A673 (cell line): Measurements from ENCODE around the gene ATRNL1. TPM values are rescaled to one million over a fixed set of nuclear protein-coding genes. Genes with fewer than 3 reads are reported as not detected.

Source experiments
- BruUV-seq: library from RNA; stranded (reverse); fragments of 400-500 nt; replicated peaks from 2 replicates; lab custom pipeline; 2021; lab: Mats Ljungman, UMichigan
- CTCF ChIA-PET: fragments of 300-600 bp; sonication (Branson Sonifier 250); formaldehyde crosslinking; loops from one replicate; lab custom pipeline; 2022; ENCODE audit warnings: antibody characterized with exemption; lab: Charles Lee
- POLR2A ChIA-PET: fragments of 300-600 bp; sonication (Branson Sonifier 250); formaldehyde crosslinking; loops from one replicate; lab custom pipeline; 2022; ENCODE audit warnings: antibody characterized with exemption; ENCODE audit not compliant: low non-redundant PET; lab: Charles Lee
- DNase-seq: peaks from one replicate; pipeline ENCODE4 v3.0.0-alpha.2; 2015; ENCODE audit warnings: low spot score
- H3K27ac ChIP-seq: fragments of 200-600 bp; sonication (generic); 2 replicates; pipeline ENCODE4 v1.5.1; 2016; ENCODE audit warnings: mixed run types, low read depth, mild to moderate bottlenecking, mixed read lengths, antibody characterized with exemption, low read length; ENCODE audit not compliant: poor library complexity, severe bottlenecking
- H3K27me3 ChIP-seq: fragments of 200-600 bp; sonication (generic); replicated peaks from 2 replicates; pipeline ENCODE4 v1.6.1; 2017; ENCODE audit warnings: mixed run types, low read depth, mild to moderate bottlenecking, mixed read lengths, antibody characterized with exemption, low read length; ENCODE audit not compliant: insufficient read depth, poor library complexity
- H3K36me3 ChIP-seq: fragments of 200-600 bp; sonication (generic); 2 replicates; pipeline ENCODE4 v1.6.1; 2016; ENCODE audit warnings: mixed run types, mild to moderate bottlenecking, mixed read lengths, antibody characterized with exemption, low read length; ENCODE audit not compliant: insufficient read depth, poor library complexity, severe bottlenecking
- H3K4me1 ChIP-seq: fragments of 200-600 bp; sonication (generic); 2 replicates; pipeline ENCODE4 v1.6.1; 2017; ENCODE audit warnings: mixed run types, mild to moderate bottlenecking, mixed read lengths, antibody characterized with exemption, low read length; ENCODE audit not compliant: insufficient read depth, poor library complexity, severe bottlenecking
- H3K4me3 ChIP-seq: fragments of 200-600 bp; sonication (generic); 2 replicates; pipeline ENCODE4 v1.5.1; 2016; ENCODE audit warnings: low read depth, mixed run types, mild to moderate bottlenecking, mixed read lengths, low read length; ENCODE audit not compliant: poor library complexity, severe bottlenecking
- H3K9me3 ChIP-seq: fragments of 200-600 bp; sonication (generic); 2 replicates; pipeline ENCODE4 v1.6.1; 2016; ENCODE audit warnings: mixed run types, low read depth, mild to moderate bottlenecking, mixed read lengths, antibody characterized with exemption, low read length; ENCODE audit not compliant: poor library complexity, severe bottlenecking
- EZH2 ChIP-seq: fragments of 200-600 bp; sonication (generic); IDR thresholded peaks from 2 replicates; pipeline ENCODE4 v1.6.1; 2017; ENCODE audit warnings: borderline replicate concordance, low read depth, mild to moderate bottlenecking, mixed read lengths, antibody characterized with exemption, low read length; ENCODE audit not compliant: poor library complexity, severe bottlenecking
- intact Hi-C: fragments of 100-400 bp; cut with micrococcal nuclease; formaldehyde crosslinking; loops from one replicate; pipeline ENCODE4 v1.10.0; 2022; ENCODE audit not compliant: unreplicated experiment
- total RNA-seq: library from RNA; stranded (reverse); gene quantifications from 2 replicates; pipeline ENCODE4 v1.2.3, GENCODE V29; 2021
- TF ChIP-seq, protein P1 (sequence below): fragments of 300-800, 200-600 bp; sonication (generic); conservative IDR thresholded peaks from 2 replicates; pipeline ENCODE4 v1.5.1; 2017; ENCODE audit warnings: low read depth, mild to moderate bottlenecking, antibody characterized with exemption, low read length, moderate library complexity, mixed read lengths

ATRNL1 gene
- total RNA-seq, 1 experiment from 2014 or later = 3.0 TPM

DNA sequence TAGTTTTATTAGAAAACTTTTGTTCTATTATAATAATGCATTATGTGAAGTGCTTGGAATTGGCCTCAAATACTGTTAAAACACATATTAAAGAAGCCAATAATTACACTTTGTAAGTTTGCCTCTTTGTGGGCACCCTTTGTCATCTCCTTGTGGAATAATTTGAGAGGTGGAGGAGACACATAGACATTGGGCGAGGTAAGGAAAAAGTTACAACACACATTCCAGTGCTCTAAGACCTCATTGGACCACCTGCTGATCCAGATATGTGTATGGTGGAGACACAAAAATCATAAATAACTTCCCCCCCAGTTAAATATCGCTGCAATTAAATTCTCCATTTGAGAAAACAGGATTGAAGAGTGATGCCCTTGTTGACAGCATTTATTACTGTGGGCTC, 668.0 kb downstream of the ATRNL1 start:
- Histone ChIP-seq H3K4me1 (no peaks in the 10 kb centered on the region), H3K9me3 (no peaks in the 10 kb centered on the region), H3K4me3 (no peak overlapping the region), H3K27me3 (peaks cover 15% of the 10 kb centered on the region), H3K27ac (no peak overlapping the region), H3K36me3 (no peaks in the 10 kb centered on the region)
- CTCF ChIA-PET = no interaction called here
- no TSS peak for BruUV-seq
- POLR2A ChIA-PET = no interaction called here
- TF ChIP-seq EZH2 = no peak
- TF ChIP-seq, protein P1, sequence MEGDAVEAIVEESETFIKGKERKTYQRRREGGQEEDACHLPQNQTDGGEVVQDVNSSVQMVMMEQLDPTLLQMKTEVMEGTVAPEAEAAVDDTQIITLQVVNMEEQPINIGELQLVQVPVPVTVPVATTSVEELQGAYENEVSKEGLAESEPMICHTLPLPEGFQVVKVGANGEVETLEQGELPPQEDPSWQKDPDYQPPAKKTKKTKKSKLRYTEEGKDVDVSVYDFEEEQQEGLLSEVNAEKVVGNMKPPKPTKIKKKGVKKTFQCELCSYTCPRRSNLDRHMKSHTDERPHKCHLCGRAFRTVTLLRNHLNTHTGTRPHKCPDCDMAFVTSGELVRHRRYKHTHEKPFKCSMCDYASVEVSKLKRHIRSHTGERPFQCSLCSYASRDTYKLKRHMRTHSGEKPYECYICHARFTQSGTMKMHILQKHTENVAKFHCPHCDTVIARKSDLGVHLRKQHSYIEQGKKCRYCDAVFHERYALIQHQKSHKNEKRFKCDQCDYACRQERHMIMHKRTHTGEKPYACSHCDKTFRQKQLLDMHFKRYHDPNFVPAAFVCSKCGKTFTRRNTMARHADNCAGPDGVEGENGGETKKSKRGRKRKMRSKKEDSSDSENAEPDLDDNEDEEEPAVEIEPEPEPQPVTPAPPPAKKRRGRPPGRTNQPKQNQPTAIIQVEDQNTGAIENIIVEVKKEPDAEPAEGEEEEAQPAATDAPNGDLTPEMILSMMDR = no peak
- intact Hi-C loops = no loop called here
- peak; percentile 3 for DNase-seq

DNA sequence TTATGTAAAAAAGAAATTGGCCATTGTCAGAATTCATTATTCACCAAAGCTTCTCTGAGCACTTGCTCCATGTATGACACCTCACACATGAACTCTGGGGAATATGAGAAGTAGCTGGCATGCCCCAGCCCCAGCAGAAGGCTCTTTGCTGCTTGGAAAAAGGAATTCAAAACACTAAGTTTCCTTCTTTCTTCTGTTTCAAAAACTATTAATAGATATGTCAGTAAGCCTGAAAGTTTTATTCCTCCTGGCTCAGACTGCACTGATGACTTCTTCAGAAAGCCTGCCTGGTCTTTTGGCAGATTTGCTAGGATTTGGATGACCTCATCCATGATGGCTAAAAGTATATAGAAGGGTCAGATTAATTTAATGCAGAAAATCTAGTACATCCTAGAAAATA, 668.9 kb downstream of the ATRNL1 start:
- POLR2A ChIA-PET = no interaction called here
- CTCF ChIA-PET = no interaction called here
- TF ChIP-seq, protein P1 = no peak
- Histone ChIP-seq H3K27me3 (peaks cover 15% of the 10 kb centered on the region), H3K36me3 (no peaks in the 10 kb centered on the region), H3K4me3 (no peak overlapping the region), H3K27ac (no peak overlapping the region), H3K4me1 (no peaks in the 10 kb centered on the region), H3K9me3 (no peaks in the 10 kb centered on the region)
- intact Hi-C loops = no loop called here
- no peak for DNase-seq
- BruUV-seq = no TSS peak

DNA sequence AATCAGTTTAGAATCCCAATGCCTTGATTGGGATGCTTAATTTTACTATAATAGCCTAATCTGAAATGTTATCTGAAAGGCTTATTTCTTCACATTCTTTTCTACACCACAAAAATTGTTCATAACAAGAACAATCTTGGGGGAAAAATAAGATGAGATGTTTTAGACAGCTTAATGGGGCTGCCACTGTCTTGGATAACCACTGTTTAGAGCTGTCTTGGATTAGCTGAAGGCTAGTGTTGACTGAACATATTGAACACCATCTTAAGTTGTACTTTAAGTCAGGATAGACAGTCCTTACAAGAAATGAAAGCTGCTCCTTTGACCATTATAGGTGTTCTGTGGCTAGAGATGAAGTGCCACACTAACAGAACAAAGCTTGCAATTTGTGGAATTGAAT, 678.6 kb downstream of the ATRNL1 start:
- Histone ChIP-seq H3K9me3 (no peaks in the 10 kb centered on the region), H3K36me3 (no peaks in the 10 kb centered on the region), H3K4me1 (no peaks in the 10 kb centered on the region), H3K27ac (no peak overlapping the region), H3K27me3 (no peaks in the 10 kb centered on the region), H3K4me3 (no peak overlapping the region)
- POLR2A ChIA-PET = no interaction called here
- CTCF ChIA-PET = no interaction called here
- TF ChIP-seq EZH2 = no peak
- TF ChIP-seq, protein P1 = no peak
- intact Hi-C loops = no loop called here
- no peak for DNase-seq
- no TSS peak for BruUV-seq
